ENCODE data around the gene SLC39A13.

GRCh38 chr11:47378010-47378835 is 30.2 kb upstream of the SLC39A13 start, which contains the start of gene SPI1:
- TF ChIP-seq EZH2 (IDR thresholded peaks at IDR 0.05; ENCODE audit: insufficient read depth, poor library complexity, severe bottlenecking), result no peak
- TF ChIP-seq EZH2phosphoT487 (IDR thresholded peaks at IDR 0.05; ENCODE audit: insufficient read depth, low read depth), result no peak

Measured in GM23248 (cell line).